ENCODE data around the gene MACROD1.
A peak's percentile ranks its signal among the peaks of the same experiment; 100 is the strongest.

Gene MACROD1

DNA sequence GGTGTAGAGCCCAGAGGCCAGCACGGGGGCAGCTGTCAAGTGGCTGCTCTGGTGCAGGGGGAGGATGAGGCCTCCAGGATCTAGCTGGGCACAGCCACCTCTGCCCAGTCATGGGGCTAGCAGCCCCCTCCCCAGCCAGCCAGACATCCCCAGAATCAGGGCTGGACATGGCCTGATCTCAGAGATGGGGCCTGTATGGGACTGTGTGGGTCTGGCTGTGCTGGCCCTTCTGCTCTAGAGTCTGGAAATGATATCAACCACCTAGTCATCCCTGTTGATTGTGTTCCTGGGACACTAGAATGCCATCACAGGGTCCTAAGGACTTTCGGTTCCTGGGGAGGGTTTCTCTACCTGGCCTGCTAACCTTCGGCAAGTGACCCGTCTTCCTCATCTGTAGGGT, 127.4 kb downstream of the MACROD1 start:
- no peak for DNase-seq

DNA sequence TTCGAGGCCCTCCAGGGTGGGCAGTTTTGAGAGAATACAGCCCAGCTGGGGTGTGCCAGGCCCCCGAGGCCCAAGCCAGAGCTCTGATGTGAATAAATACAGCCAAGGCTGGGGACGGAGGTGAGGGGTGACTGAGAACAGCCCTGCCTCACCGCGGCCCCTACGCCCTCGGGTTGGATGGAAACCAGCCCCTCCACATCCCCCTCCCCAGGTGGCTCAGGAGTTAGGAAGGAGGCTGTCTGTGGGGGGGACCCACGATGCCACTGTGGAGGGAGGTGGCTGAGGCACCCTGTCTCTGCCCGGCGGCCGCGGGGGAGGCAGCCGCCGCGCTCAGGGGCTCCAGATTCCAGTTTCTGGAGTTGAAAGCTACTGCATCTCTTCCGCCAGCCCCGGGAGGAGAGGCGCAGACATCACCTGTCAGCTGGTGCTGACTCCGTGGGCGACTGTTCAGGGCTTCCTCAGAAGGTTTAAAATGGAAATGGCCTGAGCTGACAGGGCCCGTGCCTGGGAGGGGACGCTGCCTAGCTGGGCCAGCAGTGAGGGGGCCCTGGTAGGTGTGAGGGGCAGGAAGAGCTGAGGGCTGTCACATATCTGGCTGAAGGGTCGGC, 128.8 kb downstream of the MACROD1 start:
- DNase-seq, result peak in 5 of 51 donors; percentile 22 to 47 (median 43)

DNA sequence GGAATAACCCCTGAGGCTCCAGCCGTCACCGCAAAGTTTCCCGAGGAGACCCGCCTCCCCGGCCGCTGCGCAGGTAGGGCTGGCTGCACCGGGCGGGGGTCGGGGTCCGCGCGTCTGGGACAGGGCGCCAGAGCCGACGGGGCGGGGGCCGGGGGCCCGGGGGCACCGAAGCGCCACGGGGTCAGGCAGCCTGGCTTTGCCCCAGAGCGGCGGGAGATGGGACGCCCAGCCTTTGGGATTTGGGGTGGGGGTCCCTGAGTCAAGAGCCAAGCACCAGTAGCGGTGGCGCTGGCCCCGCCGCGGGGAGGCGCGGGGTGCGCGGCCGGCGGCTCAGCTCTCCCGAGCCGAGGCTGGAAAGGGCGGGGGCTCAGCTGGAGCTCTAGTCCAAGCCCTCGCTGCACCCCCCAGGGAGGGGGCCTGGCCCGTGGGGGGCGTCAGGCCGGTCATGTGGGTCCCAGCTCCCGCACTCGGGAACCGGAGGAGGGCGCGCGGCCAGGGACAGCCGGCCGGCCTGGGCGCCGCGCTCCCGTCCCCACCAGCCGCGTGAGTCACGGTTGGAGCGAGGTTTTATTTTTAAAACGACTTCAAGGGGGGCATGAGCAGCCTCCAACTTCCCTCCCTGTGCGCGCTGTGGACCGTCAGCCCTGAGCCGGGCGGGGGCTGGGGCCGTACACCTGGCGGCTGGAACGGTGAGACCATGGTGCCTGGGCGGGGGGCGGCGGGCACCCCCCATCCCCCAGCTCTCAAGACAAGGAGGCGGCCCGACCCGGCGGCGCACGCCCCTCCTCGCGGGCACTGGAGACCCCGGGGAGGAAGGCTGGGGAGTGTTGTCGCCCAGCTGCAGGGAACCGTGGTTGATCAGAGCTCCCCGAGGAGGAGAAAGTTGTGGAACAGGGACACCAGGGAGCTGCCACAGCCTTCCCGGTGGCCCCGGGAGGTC, 129.6 kb downstream of the MACROD1 start:
- peak in 37 of 51 donors; percentile 21 to 73 (median 44) for DNase-seq

DNA sequence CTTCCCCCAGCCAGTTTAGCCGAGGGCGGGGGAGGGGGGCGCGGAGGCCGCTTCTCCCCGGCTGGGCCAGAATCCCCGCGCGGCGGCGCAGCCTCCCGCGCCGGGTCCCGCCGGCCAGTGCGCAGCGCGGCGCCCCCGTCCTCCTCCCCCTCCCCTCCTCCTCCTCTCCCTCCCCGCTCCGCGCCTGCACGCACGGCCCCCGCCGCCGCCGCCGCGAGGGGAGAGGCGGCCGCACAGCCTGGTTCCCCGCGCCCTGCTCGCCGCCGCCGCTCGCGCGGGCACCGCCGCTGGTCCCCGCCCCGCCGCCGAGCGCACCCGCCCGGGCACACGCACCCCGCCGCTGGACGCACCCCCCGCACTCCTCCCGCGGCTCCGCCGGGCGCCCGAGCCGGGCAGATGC, 130.3 kb downstream of the MACROD1 start, which contains the start of gene FLRT1:
Gene FLRT1, plus strand, starts transcription at position 356 of the 400 bp plus-strand sequence. CDS start 80,337 bp downstream, outside the sequence.
- peak in 24 of 51 donors; percentile 18 to 69 (median 32) for DNase-seq

DNA sequence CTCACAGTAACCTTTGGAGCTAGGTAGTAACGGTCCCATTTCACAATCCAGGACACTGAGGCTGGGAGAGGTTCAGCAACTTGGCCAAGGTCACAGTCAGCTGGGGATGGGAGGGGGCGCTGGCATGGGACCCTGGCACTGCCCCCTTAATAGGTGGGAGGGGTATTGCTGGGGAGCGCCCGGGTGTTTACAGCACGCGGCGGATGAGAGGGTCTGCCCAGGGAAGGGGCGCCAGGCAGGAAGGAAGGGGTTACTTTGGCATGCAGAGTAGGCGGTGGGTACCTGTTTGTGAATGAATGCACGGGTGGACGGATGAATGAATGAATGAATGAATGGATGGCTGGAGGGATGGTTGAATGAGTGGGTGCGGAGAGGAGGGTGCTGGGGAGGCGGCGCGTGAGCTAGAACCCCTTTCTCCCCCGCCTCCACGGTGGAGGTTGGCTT, 130.8 kb downstream of the MACROD1 start:
- no peak for DNase-seq

DNA sequence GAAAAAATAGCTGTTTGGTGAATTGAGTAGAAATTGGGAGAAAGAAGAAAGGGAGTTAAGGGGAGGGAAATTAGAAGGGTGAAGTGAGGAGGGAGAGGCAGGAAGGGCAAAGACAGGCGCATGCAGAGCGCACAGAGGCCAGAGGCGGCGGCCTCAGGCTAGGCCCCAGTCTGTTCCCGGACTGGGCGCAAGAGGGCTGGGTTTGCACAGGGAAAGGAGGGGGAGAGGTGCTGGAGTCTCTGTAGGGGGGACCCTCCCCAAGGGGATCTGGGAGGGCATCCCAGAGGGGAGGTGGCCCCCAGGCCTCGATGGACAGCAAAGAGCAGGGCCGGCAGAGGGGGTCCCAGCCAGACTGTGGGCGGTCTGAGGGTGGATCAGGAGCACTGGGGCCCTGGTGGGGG, 131.5 kb downstream of the MACROD1 start:
- DNase-seq, result no peak

DNA sequence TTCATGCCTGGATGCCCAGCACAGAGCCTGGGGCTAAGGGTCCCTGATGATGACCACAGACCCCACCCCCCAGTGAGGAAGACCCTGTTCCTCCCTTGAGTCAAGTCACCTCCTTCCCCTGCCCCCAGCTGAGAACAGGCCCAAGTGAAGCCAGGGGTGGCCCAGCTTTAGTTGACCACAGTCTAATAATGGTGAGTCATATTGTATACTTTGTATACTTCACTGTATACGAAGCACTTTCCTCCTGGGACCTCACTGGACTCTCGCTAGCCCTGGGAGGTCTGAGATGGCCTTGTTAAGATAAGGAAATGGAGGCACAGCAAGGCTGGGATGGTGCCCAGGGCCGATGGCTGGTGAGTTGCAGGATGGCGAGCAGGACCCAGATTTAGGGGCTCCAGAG, 133.9 kb downstream of the MACROD1 start:
- no peak for DNase-seq

DNA sequence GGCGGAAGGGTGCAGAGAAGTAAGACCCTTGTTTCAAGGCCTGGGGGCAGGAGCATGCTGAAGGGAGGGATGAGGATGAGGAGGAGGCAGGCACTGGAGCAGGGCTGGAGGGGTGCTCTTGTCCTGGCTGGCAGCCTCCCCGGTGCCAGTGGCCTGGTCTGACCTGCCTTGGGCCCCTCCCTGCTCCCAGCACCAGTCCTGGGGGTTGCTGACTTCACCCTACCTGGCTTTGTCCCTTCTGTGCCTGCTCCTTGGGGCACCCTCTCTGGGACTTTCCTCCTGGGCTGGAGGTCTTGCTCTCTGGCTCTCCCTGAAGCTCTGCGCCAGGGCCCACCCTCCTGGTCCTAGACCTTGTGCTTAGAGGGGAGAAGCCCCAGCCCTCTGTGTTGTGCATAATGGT, 134.9 kb downstream of the MACROD1 start:
- no peak for DNase-seq

DNA sequence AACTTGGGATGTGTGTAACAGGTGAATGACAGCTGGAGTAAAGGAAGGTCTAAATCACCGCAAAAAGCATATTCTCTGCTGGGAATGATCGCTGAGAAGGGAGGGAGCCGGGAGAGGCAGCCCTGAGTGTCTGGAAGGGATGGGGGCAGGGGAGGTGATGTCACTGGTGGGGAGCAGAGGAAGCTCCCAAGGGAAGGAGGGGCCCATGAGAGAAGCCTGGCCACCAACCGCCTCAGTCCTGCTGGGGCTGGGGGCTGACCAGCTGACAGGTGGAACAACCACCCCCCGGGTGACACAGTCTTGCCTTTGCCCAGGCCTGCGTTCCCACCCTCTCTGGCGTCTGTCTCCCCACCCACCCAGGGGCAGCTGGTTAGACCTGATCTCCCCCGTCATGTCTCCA, 136.1 kb downstream of the MACROD1 start:
- no peak for DNase-seq

DNA sequence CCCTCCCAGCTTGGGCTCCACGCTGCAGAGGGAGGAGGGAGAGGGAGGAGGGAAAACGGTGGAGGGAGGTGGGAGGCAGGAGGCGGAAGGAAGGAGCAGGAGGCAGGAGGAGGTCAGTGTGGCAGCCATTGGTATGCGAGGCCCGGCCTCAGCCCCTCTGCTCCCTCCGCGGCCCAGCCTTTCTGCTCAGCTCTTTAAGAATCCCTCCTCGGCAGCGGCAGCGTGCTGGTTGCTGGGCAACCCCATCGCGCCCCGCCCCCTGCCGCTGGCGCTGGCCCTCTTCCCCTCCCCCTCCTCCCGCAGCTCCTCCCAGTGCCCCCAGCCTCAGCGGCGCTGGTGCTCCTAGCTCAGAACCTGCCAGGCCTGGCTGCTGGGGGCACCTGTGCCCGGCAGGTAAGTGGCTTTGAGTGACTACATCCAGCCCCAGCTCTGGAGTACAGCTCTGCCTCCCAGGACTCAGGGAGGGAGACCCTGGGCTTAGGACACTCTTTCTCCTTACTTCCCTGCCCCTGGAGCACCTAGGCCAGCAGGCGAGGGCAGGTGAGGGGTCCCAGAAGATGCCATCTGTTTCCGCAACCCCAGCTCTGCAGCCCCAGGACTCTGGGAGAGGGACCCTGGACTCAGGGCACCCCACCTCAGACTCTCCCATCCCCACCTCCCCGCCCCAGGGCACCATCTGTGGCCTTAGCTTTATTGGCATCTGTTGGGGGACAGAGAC, 137.4 kb downstream of the MACROD1 start:
- DNase-seq, result peak in 23 of 51 donors; percentile 14 to 58 (median 37)

DNA sequence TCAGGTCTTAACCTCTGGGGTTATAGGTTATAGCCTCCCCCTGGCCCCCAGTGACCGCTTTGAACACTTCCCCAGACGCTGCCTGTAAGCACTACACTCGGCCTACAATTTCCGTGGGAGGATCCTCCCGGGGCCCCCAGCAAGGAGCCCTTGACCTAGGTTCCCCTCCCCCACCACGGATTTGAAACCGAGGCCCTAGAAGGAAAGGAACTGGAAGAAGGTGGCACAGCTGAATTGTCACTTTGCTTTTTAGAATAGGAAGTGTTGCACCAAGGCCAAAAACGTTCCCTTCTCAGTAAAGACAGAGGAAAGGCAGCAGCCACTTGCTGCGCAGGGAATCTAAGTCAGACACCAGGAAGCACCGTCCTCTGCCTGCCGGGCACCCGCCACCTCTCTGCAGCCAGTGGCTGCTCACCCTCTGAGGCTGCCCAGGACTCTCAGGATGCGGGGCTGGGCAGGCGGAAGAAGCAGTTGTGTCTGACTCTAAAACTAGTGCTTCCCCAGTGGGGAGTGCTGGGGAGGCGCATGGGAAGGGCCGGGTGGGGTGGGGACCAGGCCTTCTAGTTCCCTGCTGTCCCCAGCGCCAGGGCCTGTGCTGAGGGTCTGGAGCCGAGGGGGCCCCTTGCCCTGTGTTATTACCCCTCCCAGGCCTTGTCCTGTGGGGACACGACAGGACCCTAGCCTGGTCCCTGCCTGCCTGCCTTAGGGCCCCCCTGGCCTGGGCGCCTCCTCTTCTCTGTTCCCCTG, 138.1 kb downstream of the MACROD1 start:
- no peak for DNase-seq

DNA sequence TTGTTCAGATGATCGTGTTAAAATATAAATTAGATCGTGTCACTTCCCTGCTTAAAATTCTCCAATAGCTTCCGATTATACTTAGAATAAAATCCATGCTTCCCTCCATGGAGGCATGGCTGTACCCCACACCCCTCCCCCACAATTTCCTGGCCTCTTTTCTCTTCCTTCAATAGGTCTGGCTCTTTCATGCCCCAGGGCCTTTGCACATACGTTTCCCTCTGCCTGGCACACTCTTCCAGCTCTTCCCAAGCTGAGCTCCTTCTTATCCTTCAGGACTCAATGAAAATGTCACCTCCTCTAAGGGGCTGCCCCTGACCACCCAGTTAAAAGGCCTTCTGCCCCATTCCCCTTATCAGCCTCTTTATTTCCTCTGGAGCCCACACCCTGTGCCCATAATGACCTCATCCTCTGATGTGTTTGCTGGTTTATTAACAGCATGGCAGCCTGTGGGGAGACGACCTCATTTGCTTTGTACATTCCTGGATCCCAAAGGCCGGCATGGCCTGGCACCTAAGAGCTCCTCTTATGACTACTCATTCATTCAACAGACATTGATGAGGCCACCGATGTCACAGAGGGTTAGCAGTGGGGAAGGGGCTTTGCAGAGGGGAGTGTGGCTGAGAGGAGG, 139.2 kb downstream of the MACROD1 start:
- DNase-seq, result no peak

DNA sequence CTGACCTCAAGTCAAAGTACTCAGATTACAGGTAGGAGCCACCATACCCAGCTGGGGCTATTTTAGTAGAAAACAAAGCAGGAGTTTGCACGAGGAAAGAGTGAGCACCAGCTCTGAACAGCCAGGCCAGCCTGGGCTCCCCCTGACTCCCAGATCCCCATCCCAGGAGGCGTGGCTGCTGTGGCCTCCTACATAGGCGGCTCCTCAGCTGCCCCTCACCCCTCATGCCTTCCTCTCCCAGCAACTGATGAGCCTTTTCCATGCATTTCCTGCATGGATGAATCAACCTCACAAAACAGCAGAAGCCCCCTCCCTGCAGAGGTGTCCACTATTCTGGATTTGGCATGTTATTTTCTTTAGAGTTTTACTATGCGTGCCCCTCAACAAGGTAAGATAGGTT, 140.7 kb downstream of the MACROD1 start:
- no peak for DNase-seq

DNA sequence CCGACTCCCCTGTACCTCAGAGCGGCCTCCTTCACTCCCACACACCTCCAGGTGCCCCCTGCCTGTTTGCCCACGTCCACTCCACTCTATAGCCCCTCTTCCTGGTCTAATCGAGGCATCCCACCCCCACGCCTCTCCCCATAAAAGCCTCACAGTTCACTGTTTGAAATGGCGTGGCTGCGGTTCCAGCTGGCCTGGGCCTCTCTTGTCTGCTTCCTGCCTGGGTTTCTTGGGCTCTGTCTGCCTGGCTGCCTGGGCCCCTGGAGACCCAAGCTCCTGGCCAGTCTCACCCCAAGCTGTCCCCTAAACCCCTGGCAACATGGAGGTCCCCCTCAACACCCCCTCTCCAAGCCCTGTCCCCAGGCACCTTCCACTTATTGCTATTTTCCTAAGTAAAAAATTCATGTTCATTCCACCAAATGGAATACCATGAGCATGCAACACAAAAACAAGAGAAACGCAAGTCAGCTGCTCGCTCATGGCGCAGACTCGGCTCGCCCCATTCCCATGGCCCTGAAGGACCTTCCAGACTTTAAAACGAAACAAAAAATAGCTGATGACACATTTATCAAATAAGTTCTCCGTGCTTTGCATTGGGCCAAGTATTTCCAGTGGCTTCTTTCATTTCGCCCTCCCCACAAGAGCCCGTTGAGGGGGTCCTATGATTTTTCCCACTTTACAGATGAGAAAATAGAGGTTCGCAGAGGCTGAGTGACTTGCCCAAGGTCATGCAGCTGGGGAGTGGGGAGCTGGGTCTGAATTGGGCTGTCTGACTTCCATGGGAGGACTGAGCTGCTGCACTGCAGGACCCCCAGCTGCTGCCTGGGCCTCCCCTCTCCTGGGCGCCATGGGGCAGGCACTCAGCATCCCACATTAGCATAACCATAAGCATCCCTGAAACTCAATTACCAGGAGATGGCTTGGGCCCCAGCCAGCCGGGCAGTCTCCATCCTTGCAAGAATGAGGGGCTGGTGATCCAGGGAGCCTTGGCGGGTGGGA, 141.9 kb downstream of the MACROD1 start:
- DNase-seq, result no peak

DNA sequence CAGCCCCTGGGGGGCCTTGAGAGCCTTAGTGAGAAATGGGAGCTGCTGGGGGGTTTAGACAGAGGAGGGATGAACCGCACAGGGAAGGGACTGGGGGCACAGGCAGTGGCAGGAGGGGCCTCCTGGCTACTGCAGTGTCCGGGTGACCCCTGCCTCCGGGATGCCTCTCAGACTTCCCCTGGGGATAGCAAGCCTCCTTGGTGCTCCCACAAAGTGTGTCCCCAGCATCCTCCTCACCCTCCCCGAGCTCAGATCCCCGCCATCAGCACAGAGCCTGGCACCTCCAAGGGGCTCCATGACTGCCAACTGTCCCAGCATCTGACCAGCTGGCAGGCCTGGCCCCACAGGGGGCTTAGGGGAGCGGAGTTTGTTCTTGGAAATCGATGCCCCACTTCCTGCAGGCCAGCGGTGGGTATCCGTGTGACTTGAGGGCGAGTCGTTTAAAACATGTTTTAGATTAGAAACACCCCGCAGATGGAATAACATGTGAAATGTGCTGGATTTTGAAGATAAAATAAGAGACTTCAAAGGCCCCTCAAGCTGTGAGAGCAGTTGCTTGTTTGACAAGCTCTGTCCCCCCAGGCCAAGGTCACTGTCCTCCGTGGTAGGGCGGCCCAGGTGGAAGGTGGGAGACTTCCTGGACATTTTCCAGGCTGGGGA, 143.7 kb downstream of the MACROD1 start:
- DNase-seq, result no peak

DNA sequence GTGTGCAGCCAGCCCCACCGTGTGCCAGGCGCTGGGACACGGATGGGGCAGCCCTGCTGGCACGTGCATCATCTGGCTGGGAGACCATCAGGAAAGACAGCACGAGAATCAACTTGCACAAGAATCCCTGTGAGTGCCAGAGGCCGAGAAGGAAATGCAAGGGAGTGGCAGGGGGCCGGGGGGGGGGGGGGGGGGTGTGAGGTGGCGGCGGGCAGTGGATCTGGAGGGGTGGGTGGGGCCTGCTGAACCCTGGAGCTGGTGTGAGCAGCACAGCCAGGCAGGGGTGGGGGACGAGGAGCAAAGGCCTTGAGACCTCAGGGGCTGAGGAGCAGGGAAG, 144.2 kb downstream of the MACROD1 start:
- DNase-seq, result no peak

DNA sequence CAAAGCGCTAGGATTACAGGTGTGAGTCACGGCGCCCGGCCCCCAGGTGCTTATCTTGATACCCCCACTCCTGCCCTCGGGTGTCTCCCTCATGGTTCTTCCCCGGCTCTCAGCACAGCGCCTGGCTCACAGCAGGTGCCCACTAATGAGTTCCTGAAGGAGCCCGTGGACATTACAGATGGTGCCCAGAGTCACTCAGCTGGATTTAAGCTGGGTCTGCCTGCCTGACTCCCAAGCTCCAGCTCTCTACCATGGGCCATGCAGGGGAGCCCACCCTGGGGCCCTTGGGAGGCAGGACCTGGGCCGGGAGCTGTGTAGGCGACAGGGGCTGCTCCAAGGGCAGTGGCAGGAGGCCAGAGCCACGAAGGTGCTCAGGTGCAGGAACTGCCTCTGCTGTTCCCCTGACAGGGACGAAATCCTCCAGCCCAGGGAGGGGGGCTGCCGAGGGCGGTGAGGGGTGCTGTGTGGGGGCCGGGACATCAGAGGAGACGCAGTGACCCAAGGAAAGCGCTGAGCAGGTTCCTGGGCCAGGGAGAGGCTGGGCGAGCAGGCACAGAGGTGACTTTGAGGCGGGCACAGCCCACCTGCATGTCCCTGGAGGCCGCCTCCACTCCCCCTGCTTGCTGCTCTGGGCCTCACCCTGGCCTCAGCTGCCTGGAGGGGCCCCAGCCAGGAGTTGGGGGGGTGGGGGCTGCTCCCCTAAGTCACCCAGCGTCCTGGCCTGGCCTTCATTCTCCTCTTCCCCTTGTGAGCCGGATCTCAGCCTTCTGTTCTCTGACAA, 144.7 kb downstream of the MACROD1 start:
- DNase-seq, result no peak

Data from hypothalamus (tissue), 51 donors.